ENCODE data around the gene MYO3B.
"Not testable (repeated sequence)": the region's sequence is repeated elsewhere in the genome, so short reads cannot be mapped to it uniquely, and the experiment has no call there.

Gene MYO3B

DNA sequence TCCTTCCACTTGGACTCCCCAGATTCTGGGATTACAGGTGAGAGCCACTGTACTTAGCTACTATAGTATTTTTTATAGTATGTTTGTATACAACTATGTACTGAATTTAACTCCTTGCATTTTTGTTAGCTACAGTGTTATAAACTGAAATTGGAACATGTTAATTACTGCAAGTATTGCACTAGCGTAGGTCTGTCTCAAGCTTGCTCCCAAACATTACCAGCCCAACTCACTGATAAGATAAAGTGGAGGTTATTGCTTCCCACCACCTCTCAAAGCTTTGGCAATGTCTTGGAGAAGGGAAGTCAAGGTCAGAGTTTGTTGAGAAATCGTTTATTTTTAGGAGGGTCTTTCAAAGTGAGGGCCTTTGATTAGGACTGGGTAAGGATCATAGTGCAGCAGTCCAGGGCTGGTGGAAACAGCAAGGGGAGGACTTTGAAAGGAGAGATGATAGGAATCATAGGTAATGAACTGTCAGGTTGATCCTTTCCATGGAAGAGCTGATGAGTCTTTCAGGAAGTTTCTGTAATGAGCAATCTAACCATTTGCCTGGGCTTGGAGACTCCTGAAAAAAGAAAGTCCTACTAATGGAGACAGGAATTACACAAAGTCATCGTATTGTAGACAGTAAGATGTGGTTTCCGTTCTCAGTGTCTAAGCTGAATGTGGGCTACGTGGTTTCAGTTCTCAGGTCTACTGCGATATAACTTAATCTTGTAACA lies 257.1 kb downstream of the MYO3B start:
- DNase-seq: no peak

DNA sequence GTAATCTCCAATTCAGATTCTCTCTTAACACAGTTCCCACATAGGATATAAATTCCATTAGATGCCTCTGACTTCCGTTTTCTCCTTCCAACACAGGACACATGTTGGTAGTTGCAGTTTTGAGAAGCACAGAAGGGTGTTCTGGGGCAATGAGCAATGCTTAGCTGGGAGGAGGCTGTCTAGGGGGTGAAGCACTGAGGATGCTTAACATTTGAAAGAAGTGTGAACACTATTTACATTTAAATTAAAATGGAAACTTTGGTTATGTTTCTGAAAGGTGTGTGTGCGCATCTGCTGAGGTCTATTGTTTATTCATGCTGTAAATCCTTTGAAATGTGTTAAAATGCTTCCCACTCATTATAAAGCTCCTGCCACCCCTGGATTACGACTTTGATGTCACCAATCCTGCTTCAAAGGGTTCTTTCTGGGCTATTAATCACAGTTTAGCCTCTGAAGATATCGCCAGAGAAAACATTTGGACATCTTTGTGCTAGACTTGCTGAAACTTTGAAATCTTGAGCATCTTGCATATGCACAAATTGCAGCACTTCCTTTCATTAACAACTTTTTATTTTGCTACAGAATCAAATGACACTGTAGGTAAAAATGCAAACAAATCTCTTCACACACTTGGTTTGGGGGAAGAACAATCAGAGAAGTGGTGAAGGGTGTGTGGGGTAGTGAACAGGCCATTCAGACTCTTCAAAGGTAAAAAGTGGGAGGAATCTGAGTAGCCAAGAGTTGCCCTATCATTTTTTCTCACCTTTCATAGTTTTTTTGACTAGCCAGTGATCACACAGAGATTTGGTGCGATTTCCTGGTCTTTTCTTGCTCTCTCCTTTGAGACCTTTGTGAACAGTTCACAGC lies 258.4 kb downstream of the MYO3B start:
- no peak for DNase-seq

DNA sequence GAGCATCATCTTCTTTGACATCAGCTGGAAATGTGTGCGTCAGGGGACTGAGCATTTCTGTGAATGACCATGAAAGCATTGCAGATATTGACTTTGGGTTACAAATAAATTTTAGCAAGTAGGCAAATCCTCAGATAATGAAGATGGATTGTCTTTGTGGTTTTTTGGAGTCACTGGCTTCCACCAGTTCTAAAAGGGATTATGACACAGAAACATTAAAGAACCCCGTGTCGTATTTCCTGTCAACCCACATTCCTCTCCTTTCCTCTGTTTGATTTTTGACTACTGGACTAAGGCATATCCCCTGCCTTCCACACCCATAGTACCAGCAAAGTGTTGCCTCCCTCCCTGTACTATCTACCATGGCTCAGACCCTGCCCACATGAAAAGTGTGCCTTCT lies 268.1 kb downstream of the MYO3B start:
- no peak for DNase-seq

GRCh38 chr2:170449034-170449433 lies 271.1 kb downstream of the MYO3B start:
- no peak for DNase-seq

DNA sequence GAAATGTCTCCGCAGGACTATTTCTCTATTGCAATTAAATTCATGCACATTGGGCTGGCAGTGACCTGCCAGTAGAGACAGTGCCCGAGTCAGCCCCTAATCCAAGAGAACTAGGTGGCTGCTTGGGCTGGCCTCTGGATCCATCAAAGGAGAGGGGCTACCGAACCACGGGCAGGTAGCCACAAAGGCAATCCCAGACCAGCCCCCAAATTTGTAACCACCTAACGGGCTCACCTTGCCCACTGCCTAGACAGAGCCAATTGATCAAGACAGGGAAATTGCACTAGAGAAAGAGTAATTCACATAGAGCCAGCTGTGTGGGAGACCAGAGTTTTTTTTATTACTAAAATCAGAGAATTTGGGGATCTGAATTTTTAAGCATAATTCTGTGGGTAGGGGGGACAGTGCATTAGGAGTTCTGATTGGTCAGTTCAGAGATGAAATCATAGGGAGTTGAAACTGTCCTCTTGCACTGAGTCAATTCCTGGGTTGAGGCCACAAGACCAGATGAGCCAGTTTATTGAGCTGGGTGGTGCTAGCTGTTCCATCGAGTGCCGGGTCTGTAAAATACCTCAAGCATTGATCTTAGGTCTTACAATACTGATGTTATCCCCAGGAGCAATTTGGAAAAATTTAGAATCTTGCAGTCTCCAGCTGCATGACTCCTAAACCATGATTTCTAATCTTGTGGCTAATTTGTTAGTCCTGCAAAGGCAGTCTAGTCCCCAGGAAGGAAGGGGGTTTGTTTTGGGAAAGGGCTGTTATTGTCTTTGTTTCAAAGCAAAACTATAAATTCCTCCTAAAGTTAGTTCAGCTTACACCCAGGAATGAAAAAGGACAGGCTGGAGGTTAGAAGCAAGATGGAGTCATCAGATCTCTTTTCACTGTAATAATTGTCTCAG lies 276.8 kb downstream of the MYO3B start:
- DNase-seq: no peak

DNA sequence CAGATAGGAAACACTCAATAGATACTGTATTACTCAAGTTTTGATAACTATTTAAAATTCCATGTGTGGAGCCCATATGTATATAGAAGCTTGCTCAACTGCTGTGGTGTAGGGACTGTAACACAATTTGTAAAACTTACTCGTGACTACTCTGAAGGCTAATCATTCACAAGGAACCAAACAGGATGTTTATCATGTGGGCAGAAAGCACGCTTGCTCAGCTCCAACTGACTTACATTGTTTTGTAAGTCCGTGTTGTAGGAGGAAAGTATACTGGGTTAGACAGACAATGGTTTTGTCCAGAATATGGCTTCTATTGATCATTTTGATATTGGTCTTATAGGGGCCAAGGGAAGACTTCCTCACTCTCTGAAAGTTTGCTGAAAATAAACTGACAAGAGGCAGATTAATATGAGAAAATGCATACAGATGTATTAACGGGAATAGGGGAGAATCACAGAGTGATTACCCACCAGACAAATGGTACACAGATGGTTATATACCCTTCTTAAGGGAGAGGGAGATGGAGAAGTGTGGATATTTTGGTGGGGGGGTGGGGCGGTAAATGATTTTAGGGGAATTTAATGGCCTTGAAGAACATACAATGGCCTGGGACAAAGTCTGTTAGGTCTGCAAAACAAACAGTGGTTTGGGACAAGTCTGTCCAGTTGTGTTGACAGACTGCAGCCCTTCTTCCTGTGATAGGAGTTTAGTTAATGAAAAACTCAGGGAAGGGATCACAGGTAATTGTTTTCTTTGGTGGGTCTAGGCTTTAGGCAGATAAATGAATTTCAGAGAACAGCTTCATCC lies 277.9 kb downstream of the MYO3B start:
- no peak for DNase-seq

GRCh38 chr2:170456914-170457313 lies 279.0 kb downstream of the MYO3B start:
- no peak for DNase-seq

DNA sequence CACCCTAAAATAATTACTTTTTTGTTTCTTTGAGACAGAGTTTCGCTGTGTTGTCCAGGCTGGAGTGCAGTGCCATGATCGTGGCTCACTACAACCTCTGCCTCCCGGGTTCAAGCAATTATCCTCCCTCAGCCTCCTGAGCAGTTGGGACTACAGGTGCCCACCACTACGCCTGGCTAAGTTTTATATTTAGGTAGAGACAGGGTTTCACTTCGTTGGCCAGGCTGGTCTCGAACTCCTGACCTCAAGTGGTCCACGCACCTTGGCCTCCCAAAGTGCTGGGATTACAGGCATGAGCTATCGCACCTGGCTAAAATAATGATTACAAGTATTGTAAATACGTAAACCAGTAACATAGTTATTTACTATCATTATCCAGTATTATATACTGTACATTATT lies 279.8 kb downstream of the MYO3B start:
- no peak for DNase-seq

DNA sequence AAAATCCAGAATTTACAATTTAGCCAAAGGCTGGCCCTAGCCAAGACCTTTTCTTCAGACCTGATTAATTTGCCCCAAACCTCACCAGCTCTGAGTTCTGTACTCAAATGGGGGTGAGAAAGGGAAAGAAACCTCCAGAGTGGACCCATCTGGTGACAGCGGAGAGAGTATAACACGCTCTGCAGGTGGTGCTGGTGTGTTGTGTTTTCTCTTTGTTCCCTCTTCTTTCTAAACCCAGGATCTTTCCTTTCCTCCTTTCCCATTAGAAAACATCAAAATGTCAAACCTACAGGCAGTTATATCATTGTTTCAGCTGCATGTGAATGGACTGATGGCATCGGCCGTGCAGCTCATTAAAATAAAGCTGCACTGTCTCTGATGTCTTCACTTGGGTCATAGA lies 283.9 kb downstream of the MYO3B start:
- DNase-seq: no peak

DNA sequence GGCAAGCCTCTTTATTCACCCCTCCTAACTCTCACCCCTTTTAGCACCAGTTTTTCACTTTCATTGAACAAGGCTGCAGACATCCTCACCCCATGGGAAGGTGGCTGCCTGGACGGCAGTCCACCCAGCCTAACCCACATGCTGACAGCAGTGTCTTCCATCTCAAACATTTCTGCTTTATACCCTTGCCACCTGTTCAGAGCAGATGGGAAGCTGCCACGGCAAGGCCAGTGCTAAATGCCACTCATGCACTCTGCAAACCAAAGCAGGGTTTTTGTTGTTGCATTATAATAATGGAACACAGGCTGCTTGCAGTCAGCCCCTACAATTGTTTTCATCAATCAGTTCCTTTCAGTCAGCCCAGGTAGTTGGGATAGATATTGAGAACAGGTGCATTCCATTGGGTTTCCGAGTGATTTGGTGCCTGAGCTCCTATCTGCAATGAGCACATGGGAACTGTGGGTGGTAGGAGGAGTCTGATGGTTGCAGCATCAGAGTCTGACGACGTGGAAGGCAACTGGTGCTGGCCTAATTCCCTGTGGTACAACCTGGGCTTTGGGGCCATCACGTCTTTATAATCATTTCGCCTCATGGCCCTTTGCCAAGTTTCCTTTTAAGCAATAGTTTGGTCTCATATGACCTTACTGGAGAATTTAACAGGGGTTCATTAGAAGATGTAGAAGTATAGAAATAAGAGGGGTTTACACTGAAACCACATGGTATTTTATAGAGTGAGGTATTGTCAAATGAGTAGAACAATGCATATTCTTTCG lies 284.7 kb downstream of the MYO3B start:
- DNase-seq: no peak

GRCh38 chr2:170463206-170463537 lies 285.2 kb downstream of the MYO3B start:
- DNase-seq: no peak

DNA sequence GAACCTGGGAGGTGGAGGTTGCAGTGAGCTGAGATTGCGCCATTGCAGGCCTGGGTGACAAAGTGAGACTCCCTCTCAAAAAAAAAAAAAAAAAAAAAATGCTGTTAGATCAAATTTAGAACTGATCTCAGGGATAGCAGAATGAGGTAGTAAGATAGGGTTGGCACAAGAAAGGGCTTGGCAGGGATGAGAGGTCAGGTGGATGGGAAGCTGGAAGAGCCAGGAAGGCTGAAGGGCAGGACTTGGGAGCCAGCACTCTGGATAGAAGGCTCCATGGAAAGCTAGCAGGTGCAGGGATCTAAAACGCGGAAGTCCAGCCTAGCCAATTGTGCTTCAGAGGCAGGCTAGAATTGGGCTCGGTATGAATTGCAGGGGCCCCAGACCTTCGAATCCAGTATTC lies 286.3 kb downstream of the MYO3B start:
- DNase-seq: no peak

GRCh38 chr2:170465241-170465640 lies 287.3 kb downstream of the MYO3B start:
- no peak for DNase-seq

GRCh38 chr2:170466632-170467031 lies 288.7 kb downstream of the MYO3B start:
- DNase-seq: no peak

DNA sequence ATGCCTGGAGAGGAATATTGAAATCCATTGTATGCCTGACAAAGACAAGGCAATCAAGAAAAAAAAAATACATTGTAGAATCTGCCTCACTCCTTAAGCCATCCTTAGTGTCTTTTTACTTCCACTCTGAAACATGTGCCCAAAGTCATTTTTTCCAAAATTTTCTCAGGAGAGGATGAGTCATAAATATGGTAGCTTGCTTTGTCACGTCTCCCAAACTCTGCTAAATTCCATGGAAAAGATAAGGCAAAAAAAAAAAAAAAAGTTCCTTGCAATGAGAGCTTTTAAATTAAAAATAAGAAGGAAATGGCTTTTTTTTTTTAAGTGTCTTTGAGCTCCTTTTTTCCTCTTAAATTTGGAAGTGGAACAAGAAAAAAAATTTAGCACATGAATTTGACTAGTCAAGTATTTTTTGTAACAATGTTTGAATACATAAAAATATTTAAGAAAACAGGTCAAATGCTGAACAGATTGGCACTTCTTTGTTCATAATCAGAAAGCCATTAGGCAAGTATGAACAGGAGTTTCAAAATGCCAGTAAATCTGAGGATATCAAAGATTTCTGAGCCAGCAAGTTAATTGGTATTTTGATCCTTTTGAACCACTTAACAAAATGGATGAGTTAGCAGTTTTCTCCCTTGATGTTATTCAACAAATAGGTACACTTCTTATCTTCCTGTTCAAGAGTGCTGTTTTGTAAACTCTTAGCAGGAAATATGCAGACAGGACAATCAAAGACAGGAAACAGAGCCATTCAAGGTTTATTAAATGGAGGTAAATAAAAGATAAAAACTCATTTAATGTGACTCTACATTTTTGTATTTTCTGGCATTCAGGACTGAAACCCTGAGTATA lies 289.8 kb downstream of the MYO3B start:
- no peak for DNase-seq

GRCh38 chr2:170468557-170468956 lies 290.6 kb downstream of the MYO3B start:
- DNase-seq: no peak

GRCh38 chr2:170472498-170472897 lies 294.6 kb downstream of the MYO3B start:
- not testable (repeated sequence) for DNase-seq

- no peak for DNase-seq
These were observed 297.9 kb downstream of the MYO3B start for GRCh38 chr2:170475878-170476277.

- DNase-seq: no peak
These were observed 299.7 kb downstream of the MYO3B start for GRCh38 chr2:170477630-170478029.

DNA sequence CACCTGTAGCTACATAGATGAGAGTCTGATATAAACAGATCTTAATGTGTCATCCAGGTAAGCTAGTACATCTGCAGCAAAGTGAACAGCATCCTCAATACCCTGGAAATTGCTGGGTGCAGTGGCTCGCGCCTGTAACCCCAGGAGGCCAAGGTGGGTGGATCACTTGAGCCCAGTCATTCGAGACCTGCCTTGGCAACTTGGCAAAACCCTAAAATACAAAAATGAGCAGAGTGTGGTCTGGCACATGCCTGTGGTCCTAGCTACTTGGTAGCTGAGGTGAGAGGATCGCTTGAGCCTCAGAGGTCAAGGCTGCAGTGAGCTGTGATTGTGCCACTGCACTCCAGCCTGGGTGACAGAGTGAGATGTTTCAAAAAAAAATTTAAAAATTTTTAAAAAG lies 303.3 kb downstream of the MYO3B start:
- no peak for DNase-seq

GRCh38 chr2:170484552-170484951 lies 306.6 kb downstream of the MYO3B start:
- DNase-seq: no peak

Measured in NCI-H2081 treated with DMSO at 0.1 percent for 48 hours (cell line).